Calu3 (cell line): ENCODE data around the gene WAC. TPM values are rescaled to one million over a fixed set of nuclear protein-coding genes. Genes with fewer than 3 reads are reported as not detected.

Source experiments
- BruUV-seq: library from RNA; stranded (reverse); fragments of 400-500 nt; replicated peaks from 2 replicates; lab custom pipeline; 2021; lab: Mats Ljungman, UMichigan
- CTCF ChIA-PET: fragments of 300-600 bp; sonication (Branson Sonifier 250); formaldehyde crosslinking; loops from one replicate; lab custom pipeline; 2022; ENCODE audit warnings: antibody characterized with exemption; lab: Charles Lee
- DNase-seq: peaks from one replicate; pipeline ENCODE4 v3.0.0; 2022
- H3K27ac Mint-ChIP-seq: one replicate; pipeline ENCODE4 v1.8.0; 2022; ENCODE audit warnings: mixed read lengths; ENCODE audit not compliant: unreplicated experiment
- H3K27me3 Mint-ChIP-seq: one replicate; pipeline ENCODE4 v1.8.0; 2022; ENCODE audit warnings: mixed read lengths; ENCODE audit not compliant: unreplicated experiment
- H3K36me3 Mint-ChIP-seq: one replicate; pipeline ENCODE4 v1.8.0; 2022; ENCODE audit warnings: mild to moderate bottlenecking, moderate library complexity, mixed read lengths; ENCODE audit not compliant: insufficient read depth, unreplicated experiment
- H3K4me1 Mint-ChIP-seq: one replicate; pipeline ENCODE4 v1.8.0; 2022; ENCODE audit warnings: mild to moderate bottlenecking, low read depth, mixed read lengths; ENCODE audit not compliant: unreplicated experiment
- H3K4me3 Mint-ChIP-seq: one replicate; pipeline ENCODE4 v1.8.0; 2022; ENCODE audit warnings: mild to moderate bottlenecking, low read depth, moderate library complexity, mixed read lengths; ENCODE audit not compliant: unreplicated experiment
- H3K9me3 Mint-ChIP-seq: one replicate; pipeline ENCODE4 v1.8.0; 2022; ENCODE audit warnings: low read depth, mixed read lengths; ENCODE audit not compliant: unreplicated experiment
- CTCF ChIP-seq: fragments of 200-600 bp; IDR thresholded peaks from one replicate; pipeline ENCODE4 v1.8.0; 2022; ENCODE audit warnings: antibody characterized with exemption; ENCODE audit not compliant: unreplicated experiment
- intact Hi-C: fragments of 100-400 bp; cut with micrococcal nuclease; formaldehyde crosslinking; loops from one replicate; pipeline ENCODE4 v1.10.0; 2022; ENCODE audit not compliant: unreplicated experiment
- total RNA-seq: library from RNA; stranded (reverse); gene quantifications from 2 replicates; pipeline ENCODE4 v1.2.3, GENCODE V29; 2022

The WAC gene
- total RNA-seq, 1 experiment from 2014 or later, result 127 TPM

- no peak for DNase-seq
- no peak for TF ChIP-seq CTCF
- peaks cover 43% of the 10 kb centered on the region for H3K36me3 Mint-ChIP-seq
- H3K4me1 Mint-ChIP-seq, result peaks cover 27% of the 10 kb centered on the region
- intact Hi-C loops, result no loop called here
- no TSS peak for BruUV-seq
- no peaks in the 10 kb centered on the region for H3K9me3 Mint-ChIP-seq
- no peaks in the 10 kb centered on the region for H3K27me3 Mint-ChIP-seq
- H3K27ac Mint-ChIP-seq, result no peak overlapping the region
- CTCF ChIA-PET, result no interaction called here
- H3K4me3 Mint-ChIP-seq, result no peak overlapping the region
Observed at GRCh38 chr10:28581916-28582315, 49.0 kb downstream of the WAC start.

- Mint-ChIP-seq H3K9me3 (no peaks in the 10 kb centered on the region), H3K36me3 (peaks cover 43% of the 10 kb centered on the region), H3K4me3 (no peak overlapping the region), H3K4me1 (peaks cover 29% of the 10 kb centered on the region), H3K27ac (no peak overlapping the region), H3K27me3 (no peaks in the 10 kb centered on the region)
- TF ChIP-seq CTCF, result no peak
- CTCF ChIA-PET, result no interaction called here
- BruUV-seq, result no TSS peak
- intact Hi-C loops, result loop anchor here (5.0 kb wide), 2 partner anchors 33 to 153 kb away; no protein-coding TSS in a partner anchor
- no peak for DNase-seq
Observed at GRCh38 chr10:28585076-28585475, 52.2 kb downstream of the WAC start.

- CTCF ChIA-PET, result no interaction called here
- H3K9me3 Mint-ChIP-seq, result no peaks in the 10 kb centered on the region
- no TSS peak for BruUV-seq
- H3K36me3 Mint-ChIP-seq, result peaks cover 43% of the 10 kb centered on the region
- intact Hi-C loops, result loop anchor here (5.0 kb wide), 2 partner anchors 34 to 154 kb away; no protein-coding TSS in a partner anchor
- H3K4me3 Mint-ChIP-seq, result no peak overlapping the region
- no peak for TF ChIP-seq CTCF
- H3K27me3 Mint-ChIP-seq, result no peaks in the 10 kb centered on the region
- peaks cover 29% of the 10 kb centered on the region for H3K4me1 Mint-ChIP-seq
- no peak overlapping the region for H3K27ac Mint-ChIP-seq
- no peak for DNase-seq
Observed at GRCh38 chr10:28586176-28586575, 53.3 kb downstream of the WAC start.

DNA sequence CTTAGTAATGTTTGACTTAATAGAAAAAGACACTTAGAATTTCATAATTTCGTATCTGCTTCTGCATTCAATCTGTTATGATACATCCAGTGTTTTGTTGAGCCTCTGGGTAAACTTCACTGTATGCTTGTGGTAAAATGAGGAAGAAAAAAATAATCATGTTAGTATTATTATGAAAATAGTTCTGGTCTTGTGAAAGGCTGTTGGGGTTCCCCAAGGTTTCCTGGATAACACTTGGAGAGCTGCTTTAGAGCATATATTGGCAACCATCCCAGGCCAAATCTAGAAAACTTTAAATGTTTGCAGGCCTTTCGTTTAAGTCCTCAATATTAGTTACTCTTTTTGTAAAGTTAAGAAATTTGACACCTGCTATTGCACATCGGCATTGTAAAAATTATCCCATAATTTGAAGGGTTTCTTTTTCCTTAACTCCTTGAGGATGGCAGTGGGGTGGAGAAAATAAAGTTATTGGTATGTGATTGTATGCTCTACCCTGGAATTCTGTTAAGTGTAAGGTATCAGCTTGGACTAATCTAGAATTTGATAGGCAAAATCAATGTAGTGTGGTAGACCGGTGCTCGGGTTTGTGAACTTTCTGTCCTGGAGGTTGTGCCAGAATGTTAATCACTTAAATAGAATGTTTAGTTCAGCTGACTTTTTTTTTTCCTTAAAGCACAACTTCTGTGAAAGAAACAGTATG lies 54.5 kb downstream of the WAC start:
- Mint-ChIP-seq H3K27me3 (no peaks in the 10 kb centered on the region), H3K4me1 (peaks cover 33% of the 10 kb centered on the region), H3K27ac (no peak overlapping the region), H3K36me3 (peaks cover 44% of the 10 kb centered on the region), H3K9me3 (no peaks in the 10 kb centered on the region), H3K4me3 (no peak overlapping the region)
- TF ChIP-seq CTCF, result no peak
- intact Hi-C loops, result loop anchor here (5.0 kb wide), 2 partner anchors 35 to 155 kb away; no protein-coding TSS in a partner anchor
- BruUV-seq, result no TSS peak
- CTCF ChIA-PET, result no interaction called here
- no peak for DNase-seq
